Liver (tissue), 9 donors: ENCODE results near the gene CNST. TPM values are rescaled to one million over a fixed set of nuclear protein-coding genes. Genes with fewer than 3 reads are reported as not detected.

Experiments
- DNase-seq: peaks from one replicate; pipeline ENCODE4 v3.0.0-alpha.2; 2017; ENCODE audit warnings: low spot score
- H3K27ac ChIP-seq, 2 donors: one replicate each; pipeline ENCODE4 v1.7.0; 2013; ENCODE audit warnings: inconsistent platforms in 2 of 2, low read length in 2 of 2, control low read depth in 1 of 2, low read depth in 1 of 2, mild to moderate bottlenecking in 1 of 2
- H3K27me3 ChIP-seq, 4 donors: one replicate each; pipeline versions ENCODE4 v1.6.1 to v1.7.0; 2013; ENCODE audit warnings: low read length in 3 of 4, inconsistent platforms in 1 of 4, mild to moderate bottlenecking in 1 of 4, moderate library complexity in 1 of 4; ENCODE audit not compliant: control insufficient read depth in 4 of 4, insufficient read depth in 4 of 4
- H3K36me3 ChIP-seq, 4 donors: one replicate each; pipeline versions ENCODE4 v1.6.1 to v1.7.0; 2013; ENCODE audit warnings: low read length in 3 of 4, mild to moderate bottlenecking in 3 of 4, low read depth in 1 of 4, moderate library complexity in 1 of 4; ENCODE audit not compliant: control insufficient read depth in 4 of 4, insufficient read depth in 3 of 4
- H3K4me1 ChIP-seq, 4 donors: one replicate each; pipeline versions ENCODE4 v1.6.1 to v1.7.0; 2013; ENCODE audit warnings: low read length in 3 of 4, mild to moderate bottlenecking in 3 of 4, moderate library complexity in 1 of 4; ENCODE audit not compliant: control insufficient read depth in 4 of 4, insufficient read depth in 4 of 4
- H3K4me3 ChIP-seq, 3 donors: one replicate each; pipeline versions ENCODE4 v1.6.1 to v1.7.0; 2013; ENCODE audit warnings: low read length in 3 of 3, control low read depth in 1 of 3, low read depth in 1 of 3, mild to moderate bottlenecking in 1 of 3
- H3K9ac ChIP-seq, 2 donors: one replicate each; pipeline ENCODE4 v1.7.0; 2013; ENCODE audit warnings: low read length in 2 of 2, mild to moderate bottlenecking in 2 of 2, moderate library complexity in 2 of 2, control low read depth in 1 of 2, low read depth in 1 of 2
- H3K9me3 ChIP-seq, 4 donors: one replicate each; pipeline versions ENCODE4 v1.6.1 to v1.7.0; 2013; ENCODE audit warnings: low read length in 3 of 4; ENCODE audit not compliant: control insufficient read depth in 4 of 4
- EGR1 ChIP-seq, 2 donors: IDR thresholded peaks; 2 replicates each; pipeline ENCODE4 v1.6.1; 2016 to 2018; ENCODE audit warnings: antibody characterized with exemption in 2 of 2, low read depth in 2 of 2
- FOXA1 ChIP-seq: IDR thresholded peaks from 2 replicates; pipeline ENCODE4 v1.6.1; 2016; ENCODE audit warnings: antibody characterized with exemption
- GABPA ChIP-seq, 2 donors: IDR thresholded peaks in 1 of 2; conservative IDR thresholded peaks in 1 of 2; 2 replicates each; pipeline ENCODE4 v1.6.1; 2016; ENCODE audit warnings: antibody characterized with exemption in 2 of 2, mild to moderate bottlenecking in 1 of 2, moderate library complexity in 1 of 2
- HNF4A ChIP-seq, 2 donors: conservative IDR thresholded peaks; 2 replicates each; pipeline ENCODE4 v1.6.1; 2016; ENCODE audit warnings: antibody characterized with exemption in 2 of 2, mild to moderate bottlenecking in 2 of 2
- HNF4G ChIP-seq: IDR thresholded peaks from 2 replicates; pipeline ENCODE4 v1.6.1; 2016; ENCODE audit warnings: antibody characterized with exemption
- RXRA ChIP-seq, 2 donors: IDR thresholded peaks; 2 replicates each; pipeline ENCODE4 v1.6.1; 2017 to 2018; ENCODE audit warnings: antibody characterized with exemption in 2 of 2, mild to moderate bottlenecking in 1 of 2
- SP1 ChIP-seq: IDR thresholded peaks from 2 replicates; pipeline ENCODE4 v1.6.1; 2018; ENCODE audit warnings: antibody characterized with exemption, mild to moderate bottlenecking
- TAF1 ChIP-seq: conservative IDR thresholded peaks from 2 replicates; pipeline ENCODE4 v1.6.1; 2016; ENCODE audit warnings: antibody characterized with exemption, mild to moderate bottlenecking
- YY1 ChIP-seq: IDR thresholded peaks from 2 replicates; pipeline ENCODE4 v1.6.1; 2016; ENCODE audit warnings: antibody characterized with exemption, mild to moderate bottlenecking
- WGBS: extraction: QIAGEN DNeasy Blood & Tissue Kit; methylation state at CpG from one replicate; pipeline ENCODE4 v1.1.7; 2013; 5-methylcytosine and 5-hydroxymethylcytosine counted together
- polyA plus RNA-seq, 2 donors: library from polyadenylated mRNA; stranded (reverse) in 1 of 2; unstranded in 1 of 2; fragments of 200-250 nt in 1 of 2; fragments of >200 nt in 1 of 2; fragmentation: Nextera tagmentation in 1 of 2; extraction: Ambion mirVana in 1 of 2; gene quantifications; one replicate each; pipeline versions ENCODE4 v1.2.1 to v1.2.3, GENCODE V29; 2013 to 2015
- total RNA-seq, 2 donors: library from RNA; depleted of rRNA; stranded (reverse); fragments of >200 nt; gene quantifications; one replicate each; pipeline ENCODE4 v1.2.3, GENCODE V29; 2014
- TF ChIP-seq, protein P1 (sequence below): fragments of 150-350 bp; IDR thresholded peaks from 2 replicates; pipeline ENCODE4 v1.5.1; 2017; ENCODE audit warnings: improper control_type of control experiment, low read depth, low read length; ENCODE audit not compliant: missing input control
- TF ChIP-seq, protein P2 (sequence below): IDR thresholded peaks from 2 replicates; pipeline ENCODE4 v1.6.1; 2016; ENCODE audit warnings: antibody characterized with exemption
- TF ChIP-seq, protein P3 (sequence below): IDR thresholded peaks from 2 replicates; pipeline ENCODE4 v1.6.1; 2016; ENCODE audit warnings: antibody characterized with exemption, mild to moderate bottlenecking
- TF ChIP-seq, protein P4 (sequence below): IDR thresholded peaks from 2 replicates; pipeline ENCODE4 v1.6.1; 2016; ENCODE audit warnings: antibody characterized with exemption
- TF ChIP-seq, protein P5 (sequence below): IDR thresholded peaks from 2 replicates; pipeline ENCODE4 v1.6.1; 2016; ENCODE audit warnings: antibody characterized with exemption
- donor health status: healthy.
- donor health status: healthy.
- donor health status: healthy.
- donor health status: healthy.
- donor health status: healthy.

Gene CNST
- total and polyA plus RNA-seq, 4 donors: 6.1 to 36.3 (median 12.1) TPM

DNA sequence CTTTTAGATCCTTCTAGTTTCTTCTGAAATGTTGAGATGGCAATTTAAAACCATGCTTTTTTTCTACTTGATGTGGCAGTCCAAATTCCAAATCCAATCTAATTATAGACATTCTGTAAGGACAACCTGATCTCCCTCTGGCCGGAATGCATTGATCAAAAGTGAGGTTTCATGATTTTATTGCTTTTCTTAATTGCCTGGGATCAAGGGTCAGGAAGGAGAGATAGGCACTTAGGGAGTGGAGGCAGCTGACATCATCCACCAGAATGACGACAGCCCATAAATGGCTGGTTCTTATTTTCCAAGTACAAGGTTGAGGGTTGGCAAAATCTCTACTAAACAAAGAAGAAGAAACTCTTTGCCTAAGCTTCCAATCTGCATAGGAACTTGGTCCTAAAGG, 111.6 kb downstream of the CNST start:
- Histone ChIP-seq H3K27ac (no peak overlapping the region), H3K4me3 (no peak overlapping the region), H3K4me1 (no peaks in the 10 kb centered on the region), H3K27me3 (no peaks in the 10 kb centered on the region), H3K9ac (no peak overlapping the region), H3K36me3 (no peaks in the 10 kb centered on the region), H3K9me3 (no peaks in the 10 kb centered on the region)
- no peak for DNase-seq
- TF ChIP-seq, protein P1, sequence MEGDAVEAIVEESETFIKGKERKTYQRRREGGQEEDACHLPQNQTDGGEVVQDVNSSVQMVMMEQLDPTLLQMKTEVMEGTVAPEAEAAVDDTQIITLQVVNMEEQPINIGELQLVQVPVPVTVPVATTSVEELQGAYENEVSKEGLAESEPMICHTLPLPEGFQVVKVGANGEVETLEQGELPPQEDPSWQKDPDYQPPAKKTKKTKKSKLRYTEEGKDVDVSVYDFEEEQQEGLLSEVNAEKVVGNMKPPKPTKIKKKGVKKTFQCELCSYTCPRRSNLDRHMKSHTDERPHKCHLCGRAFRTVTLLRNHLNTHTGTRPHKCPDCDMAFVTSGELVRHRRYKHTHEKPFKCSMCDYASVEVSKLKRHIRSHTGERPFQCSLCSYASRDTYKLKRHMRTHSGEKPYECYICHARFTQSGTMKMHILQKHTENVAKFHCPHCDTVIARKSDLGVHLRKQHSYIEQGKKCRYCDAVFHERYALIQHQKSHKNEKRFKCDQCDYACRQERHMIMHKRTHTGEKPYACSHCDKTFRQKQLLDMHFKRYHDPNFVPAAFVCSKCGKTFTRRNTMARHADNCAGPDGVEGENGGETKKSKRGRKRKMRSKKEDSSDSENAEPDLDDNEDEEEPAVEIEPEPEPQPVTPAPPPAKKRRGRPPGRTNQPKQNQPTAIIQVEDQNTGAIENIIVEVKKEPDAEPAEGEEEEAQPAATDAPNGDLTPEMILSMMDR: no peak
- TF ChIP-seq FOXA1 (no peak), RXRA (IDR thresholded peaks at IDR 0.05) (no peak), EGR1 (IDR thresholded peaks at IDR 0.05; ENCODE audit: low read depth in 2 of 2) (no peak), HNF4A (conservative IDR thresholded peaks at IDR 0.05) (no peak), SP1 (no peak), HNF4G (no peak)
- TF ChIP-seq, protein P2, sequence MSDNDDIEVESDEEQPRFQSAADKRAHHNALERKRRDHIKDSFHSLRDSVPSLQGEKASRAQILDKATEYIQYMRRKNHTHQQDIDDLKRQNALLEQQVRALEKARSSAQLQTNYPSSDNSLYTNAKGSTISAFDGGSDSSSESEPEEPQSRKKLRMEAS: no peak
- TF ChIP-seq, protein P3, sequence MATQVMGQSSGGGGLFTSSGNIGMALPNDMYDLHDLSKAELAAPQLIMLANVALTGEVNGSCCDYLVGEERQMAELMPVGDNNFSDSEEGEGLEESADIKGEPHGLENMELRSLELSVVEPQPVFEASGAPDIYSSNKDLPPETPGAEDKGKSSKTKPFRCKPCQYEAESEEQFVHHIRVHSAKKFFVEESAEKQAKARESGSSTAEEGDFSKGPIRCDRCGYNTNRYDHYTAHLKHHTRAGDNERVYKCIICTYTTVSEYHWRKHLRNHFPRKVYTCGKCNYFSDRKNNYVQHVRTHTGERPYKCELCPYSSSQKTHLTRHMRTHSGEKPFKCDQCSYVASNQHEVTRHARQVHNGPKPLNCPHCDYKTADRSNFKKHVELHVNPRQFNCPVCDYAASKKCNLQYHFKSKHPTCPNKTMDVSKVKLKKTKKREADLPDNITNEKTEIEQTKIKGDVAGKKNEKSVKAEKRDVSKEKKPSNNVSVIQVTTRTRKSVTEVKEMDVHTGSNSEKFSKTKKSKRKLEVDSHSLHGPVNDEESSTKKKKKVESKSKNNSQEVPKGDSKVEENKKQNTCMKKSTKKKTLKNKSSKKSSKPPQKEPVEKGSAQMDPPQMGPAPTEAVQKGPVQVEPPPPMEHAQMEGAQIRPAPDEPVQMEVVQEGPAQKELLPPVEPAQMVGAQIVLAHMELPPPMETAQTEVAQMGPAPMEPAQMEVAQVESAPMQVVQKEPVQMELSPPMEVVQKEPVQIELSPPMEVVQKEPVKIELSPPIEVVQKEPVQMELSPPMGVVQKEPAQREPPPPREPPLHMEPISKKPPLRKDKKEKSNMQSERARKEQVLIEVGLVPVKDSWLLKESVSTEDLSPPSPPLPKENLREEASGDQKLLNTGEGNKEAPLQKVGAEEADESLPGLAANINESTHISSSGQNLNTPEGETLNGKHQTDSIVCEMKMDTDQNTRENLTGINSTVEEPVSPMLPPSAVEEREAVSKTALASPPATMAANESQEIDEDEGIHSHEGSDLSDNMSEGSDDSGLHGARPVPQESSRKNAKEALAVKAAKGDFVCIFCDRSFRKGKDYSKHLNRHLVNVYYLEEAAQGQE: no peak
- TF ChIP-seq, protein P4, sequence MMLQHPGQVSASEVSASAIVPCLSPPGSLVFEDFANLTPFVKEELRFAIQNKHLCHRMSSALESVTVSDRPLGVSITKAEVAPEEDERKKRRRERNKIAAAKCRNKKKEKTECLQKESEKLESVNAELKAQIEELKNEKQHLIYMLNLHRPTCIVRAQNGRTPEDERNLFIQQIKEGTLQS: no peak
- TF ChIP-seq, protein P5, sequence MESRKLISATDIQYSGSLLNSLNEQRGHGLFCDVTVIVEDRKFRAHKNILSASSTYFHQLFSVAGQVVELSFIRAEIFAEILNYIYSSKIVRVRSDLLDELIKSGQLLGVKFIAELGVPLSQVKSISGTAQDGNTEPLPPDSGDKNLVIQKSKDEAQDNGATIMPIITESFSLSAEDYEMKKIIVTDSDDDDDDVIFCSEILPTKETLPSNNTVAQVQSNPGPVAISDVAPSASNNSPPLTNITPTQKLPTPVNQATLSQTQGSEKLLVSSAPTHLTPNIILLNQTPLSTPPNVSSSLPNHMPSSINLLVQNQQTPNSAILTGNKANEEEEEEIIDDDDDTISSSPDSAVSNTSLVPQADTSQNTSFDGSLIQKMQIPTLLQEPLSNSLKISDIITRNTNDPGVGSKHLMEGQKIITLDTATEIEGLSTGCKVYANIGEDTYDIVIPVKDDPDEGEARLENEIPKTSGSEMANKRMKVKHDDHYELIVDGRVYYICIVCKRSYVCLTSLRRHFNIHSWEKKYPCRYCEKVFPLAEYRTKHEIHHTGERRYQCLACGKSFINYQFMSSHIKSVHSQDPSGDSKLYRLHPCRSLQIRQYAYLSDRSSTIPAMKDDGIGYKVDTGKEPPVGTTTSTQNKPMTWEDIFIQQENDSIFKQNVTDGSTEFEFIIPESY: no peak
- 48% methylated on average over 2 of the region's 2 CpGs for WGBS

DNA sequence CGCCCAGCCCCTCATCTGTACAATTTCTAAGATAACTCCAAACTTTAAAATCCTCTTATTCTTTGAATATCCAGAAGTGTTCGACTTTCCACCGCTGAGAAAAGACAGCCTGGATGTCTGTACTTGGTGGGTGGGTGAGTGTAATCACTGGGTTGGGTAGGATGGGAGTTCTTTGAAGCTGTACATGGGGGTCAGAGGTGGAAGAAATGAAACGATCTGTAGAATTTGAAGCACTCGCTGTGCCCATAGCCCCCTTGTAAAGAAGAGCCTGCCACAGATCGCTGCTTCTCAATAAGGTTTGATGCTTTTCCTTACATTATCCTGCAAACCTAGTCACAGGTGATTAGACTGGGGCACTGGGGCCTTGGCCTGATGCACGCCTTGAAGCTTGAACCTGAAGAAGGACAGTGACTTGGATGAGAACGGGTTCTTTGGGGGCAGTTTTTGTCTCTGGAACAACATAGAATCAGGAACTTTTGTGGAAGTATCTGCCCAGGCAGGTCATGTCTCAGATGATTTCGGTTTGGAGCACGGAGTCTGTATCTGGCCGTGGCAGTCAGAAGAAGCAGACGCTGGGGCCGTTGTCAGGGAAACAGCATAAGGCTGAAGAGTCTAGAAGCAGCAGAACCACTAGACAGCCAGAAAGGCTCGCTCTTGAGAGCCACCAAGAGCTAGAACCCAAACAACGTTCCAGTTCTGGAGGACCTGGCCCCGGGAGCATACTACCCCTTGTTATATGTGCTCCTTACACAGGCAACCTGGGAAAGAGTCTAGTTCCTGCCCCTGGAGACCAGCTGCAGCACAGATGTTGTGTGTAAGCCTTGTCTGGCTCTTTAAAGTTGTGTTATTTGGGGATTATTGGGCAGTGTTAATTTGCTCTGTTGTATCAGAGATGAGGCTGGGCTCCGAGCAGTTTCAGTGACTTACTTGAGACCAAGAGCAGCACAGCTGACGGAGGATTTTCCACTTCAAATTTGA, 112.8 kb downstream of the CNST start:
- Histone ChIP-seq H3K27me3 (no peaks in the 10 kb centered on the region), H3K36me3 (no peaks in the 10 kb centered on the region), H3K9ac (no peak overlapping the region), H3K4me1 (no peaks in the 10 kb centered on the region), H3K9me3 (no peaks in the 10 kb centered on the region), H3K4me3 (no peak overlapping the region), H3K27ac (no peak overlapping the region)
- 90% methylated on average over 18 of the region's 18 CpGs for WGBS
- TF ChIP-seq YY1 (no peak), TAF1 (no peak), FOXA1 (no peak), SP1 (no peak), GABPA (IDR thresholded peaks at IDR 0.05 in 1 of 2, conservative IDR thresholded peaks at IDR 0.05 in 1 of 2) (no peak), HNF4G (no peak)
- TF ChIP-seq, protein P4: no peak
- no peak for DNase-seq
